ENCODE measurements around the gene RXRA.

The RXRA gene

DNA sequence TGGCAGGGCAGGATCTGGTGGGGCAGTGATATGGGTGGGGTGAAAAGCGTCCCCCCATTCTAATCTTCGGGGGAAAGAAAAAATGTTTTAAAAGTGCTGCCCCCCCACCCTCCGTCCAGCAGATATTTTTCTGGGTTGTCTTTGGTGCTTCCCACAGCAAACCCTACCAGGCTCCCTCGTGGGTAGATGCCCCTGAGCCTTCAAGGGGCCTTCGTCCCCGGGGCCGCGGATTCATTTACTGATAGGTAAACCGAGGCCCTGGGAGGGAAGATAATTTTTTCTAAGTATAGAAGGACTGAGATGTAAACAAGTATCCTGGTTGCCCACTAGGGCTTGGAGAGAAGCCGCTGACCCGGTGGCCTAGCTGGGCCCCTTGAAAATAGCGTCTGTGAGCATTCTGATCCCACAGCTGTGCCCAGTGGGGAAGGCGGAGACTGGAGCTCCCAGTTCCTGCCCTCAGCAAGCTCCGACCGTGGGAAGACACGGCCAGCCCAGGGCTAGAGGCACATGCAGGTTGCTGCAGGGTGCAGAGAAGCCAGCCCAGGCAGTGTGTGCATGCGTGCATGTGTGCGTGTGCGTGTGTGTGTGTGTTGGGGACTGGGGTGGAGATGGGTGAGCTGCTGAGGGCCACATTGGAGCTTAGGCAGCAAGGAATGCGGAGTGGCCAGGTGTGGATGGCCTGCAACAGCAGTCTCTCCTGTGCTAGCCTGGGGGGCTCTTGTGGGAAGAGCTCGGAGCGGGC, 6.0 kb upstream of the RXRA start:
- Histone ChIP-seq H3K4me1 (ENCODE audit: control insufficient read depth, insufficient read depth, low read length) (no peaks in the 10 kb centered on the region), H3K36me3 (ENCODE audit: control insufficient read depth in 2 of 2, insufficient read depth in 1 of 2, low read length in 2 of 2) (no peaks in the 10 kb centered on the region), H3K4me3 (ENCODE audit: low read depth, low read length) (no peak overlapping the region), H3K9me3 (ENCODE audit: control insufficient read depth, insufficient read depth, low read depth, low read length) (no peaks in the 10 kb centered on the region), H3K27ac (ENCODE audit: extremely low read depth, low read depth, low read length) (no peak overlapping the region)
- TF ChIP-seq, protein P1, sequence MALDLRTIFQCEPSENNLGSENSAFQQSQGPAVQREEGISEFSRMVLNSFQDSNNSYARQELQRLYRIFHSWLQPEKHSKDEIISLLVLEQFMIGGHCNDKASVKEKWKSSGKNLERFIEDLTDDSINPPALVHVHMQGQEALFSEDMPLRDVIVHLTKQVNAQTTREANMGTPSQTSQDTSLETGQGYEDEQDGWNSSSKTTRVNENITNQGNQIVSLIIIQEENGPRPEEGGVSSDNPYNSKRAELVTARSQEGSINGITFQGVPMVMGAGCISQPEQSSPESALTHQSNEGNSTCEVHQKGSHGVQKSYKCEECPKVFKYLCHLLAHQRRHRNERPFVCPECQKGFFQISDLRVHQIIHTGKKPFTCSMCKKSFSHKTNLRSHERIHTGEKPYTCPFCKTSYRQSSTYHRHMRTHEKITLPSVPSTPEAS (tag by site-specific recombination; IDR thresholded peaks at IDR 0.05), result 0 out of 2 replicates have a peak, but pooled peaks have one; percentile 37
- no peak for TF ChIP-seq GLIS1 (tag by site-specific recombination; IDR thresholded peaks at IDR 0.05)
- TF ChIP-seq, protein P2, sequence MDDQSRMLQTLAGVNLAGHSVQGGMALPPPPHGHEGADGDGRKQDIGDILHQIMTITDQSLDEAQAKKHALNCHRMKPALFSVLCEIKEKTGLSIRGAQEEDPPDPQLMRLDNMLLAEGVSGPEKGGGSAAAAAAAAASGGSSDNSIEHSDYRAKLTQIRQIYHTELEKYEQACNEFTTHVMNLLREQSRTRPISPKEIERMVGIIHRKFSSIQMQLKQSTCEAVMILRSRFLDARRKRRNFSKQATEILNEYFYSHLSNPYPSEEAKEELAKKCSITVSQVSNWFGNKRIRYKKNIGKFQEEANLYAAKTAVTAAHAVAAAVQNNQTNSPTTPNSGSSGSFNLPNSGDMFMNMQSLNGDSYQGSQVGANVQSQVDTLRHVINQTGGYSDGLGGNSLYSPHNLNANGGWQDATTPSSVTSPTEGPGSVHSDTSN (CRISPR knock-in tag; IDR thresholded peaks at IDR 0.05), result 0 out of 2 replicates have a peak, but pooled peaks have one; percentile 53
- TF ChIP-seq ZIC2 (tag by site-specific recombination; IDR thresholded peaks at IDR 0.05), result peak; percentile 13; the same call in 1 of the 2 replicates
- ChIA-PET POLR2A (no interaction called here), CTCF (interaction anchor here (0.7 kb wide), 1 partner anchor 122 kb away, joined by 5 read pairs; no protein-coding TSS in a partner anchor)

DNA sequence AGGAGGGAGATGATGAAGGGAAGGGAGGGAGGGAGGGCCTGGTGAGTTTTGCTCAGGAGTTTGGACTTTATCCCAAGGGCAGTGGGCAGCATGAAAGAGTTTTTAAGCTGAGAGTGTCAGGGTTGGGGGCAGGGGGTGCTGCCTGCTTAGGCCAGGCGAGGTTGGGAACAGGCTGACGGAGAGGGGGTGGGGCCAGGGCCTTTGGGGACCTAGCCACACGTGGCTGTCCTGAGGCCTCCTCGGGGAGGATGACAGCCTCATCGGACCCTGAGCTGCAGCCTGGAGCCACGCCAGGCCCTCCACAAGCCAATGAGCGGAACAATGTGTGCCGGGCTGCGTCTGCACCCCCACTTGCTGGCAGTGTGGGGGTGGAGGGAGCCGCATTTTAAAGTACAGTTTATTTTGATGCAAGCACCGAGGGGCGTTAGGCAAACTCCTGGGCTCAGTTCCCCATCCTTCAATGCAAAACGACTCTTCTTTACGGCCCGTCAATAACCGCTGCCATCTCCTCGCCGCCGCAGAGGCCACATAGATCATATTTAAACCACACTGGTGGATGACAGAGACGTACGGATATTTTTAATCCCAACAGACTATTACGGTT, 5.3 kb upstream of the RXRA start:
- no peak overlapping the region for H3K4me3 ChIP-seq (ENCODE audit: low read depth, low read length)
- no peak for TF ChIP-seq REPIN1 (tag by site-specific recombination; IDR thresholded peaks at IDR 0.05; ENCODE audit: low read depth)
- TF ChIP-seq ZNF335 (tag by site-specific recombination; conservative IDR thresholded peaks at IDR 0.05), result peak; percentile 69
- no peak for TF ChIP-seq ZNF416 (tag by site-specific recombination; IDR thresholded peaks at IDR 0.05)
- 0 out of 2 replicates have a peak, but pooled peaks have one; percentile 17 for TF ChIP-seq ZBTB8A (tag by site-specific recombination; IDR thresholded peaks at IDR 0.05)
- TF ChIP-seq, protein P2 (CRISPR knock-in tag; IDR thresholded peaks at IDR 0.05), result 0 out of 2 replicates have a peak, but pooled peaks have one; percentile 10
- TF ChIP-seq ZFHX2 (tag by site-specific recombination; conservative IDR thresholded peaks at IDR 0.05), result peak; percentile 13; the same call in 1 of the 2 replicates
- no peak for TF ChIP-seq HOXA7 (CRISPR knock-in tag; IDR thresholded peaks at IDR 0.05; ENCODE audit: borderline replicate concordance)
- TF ChIP-seq, protein P3, sequence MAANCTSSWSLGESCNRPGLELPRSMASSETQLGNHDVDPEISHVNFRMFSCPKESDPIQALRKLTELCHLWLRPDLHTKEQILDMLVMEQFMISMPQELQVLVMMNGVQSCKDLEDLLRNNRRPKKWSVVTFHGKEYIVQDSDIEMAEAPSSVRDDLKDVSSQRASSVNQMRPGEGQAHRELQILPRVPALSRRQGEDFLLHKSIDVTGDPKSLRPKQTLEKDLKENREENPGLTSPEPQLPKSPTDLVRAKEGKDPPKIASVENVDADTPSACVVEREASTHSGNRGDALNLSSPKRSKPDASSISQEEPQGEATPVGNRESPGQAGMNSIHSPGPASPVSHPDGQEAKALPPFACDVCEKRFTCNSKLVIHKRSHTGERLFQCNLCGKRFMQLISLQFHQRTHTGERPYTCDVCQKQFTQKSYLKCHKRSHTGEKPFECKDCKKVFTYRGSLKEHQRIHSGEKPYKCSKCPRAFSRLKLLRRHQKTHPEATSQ (tag by site-specific recombination; IDR thresholded peaks at IDR 0.05), result no peak
- TF ChIP-seq GLIS1 (tag by site-specific recombination; IDR thresholded peaks at IDR 0.05), result peak; percentile 91
- no peaks in the 10 kb centered on the region for H3K4me1 ChIP-seq (ENCODE audit: control insufficient read depth, insufficient read depth, low read length)
- POLR2A ChIA-PET, result no interaction called here
- no peaks in the 10 kb centered on the region for H3K36me3 ChIP-seq (ENCODE audit: control insufficient read depth in 2 of 2, insufficient read depth in 1 of 2, low read length in 2 of 2)
- H3K9me3 ChIP-seq (ENCODE audit: control insufficient read depth, insufficient read depth, low read depth, low read length), result no peaks in the 10 kb centered on the region
- no peak overlapping the region for H3K27ac ChIP-seq (ENCODE audit: extremely low read depth, low read depth, low read length)
- CTCF ChIA-PET, result no interaction called here

DNA sequence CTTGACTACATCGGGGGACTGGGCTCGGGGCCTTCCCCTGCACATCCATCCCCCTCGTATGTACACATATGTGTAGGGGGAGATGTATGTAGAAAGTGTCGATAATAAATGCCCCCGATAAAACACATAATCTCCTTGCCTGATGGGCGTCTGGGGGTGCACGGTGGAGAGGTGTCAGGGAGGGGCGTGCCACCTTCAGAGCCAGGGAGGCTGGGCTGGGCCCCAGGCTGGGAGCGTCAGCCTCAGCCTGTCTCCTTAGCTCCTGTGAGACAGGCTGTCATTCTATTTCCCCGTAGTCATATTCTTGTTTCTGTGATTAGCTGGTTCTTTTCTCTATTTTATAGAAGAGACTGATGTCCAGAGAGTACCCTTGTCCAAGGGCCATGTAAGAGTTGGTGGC, 4.7 kb upstream of the RXRA start:
- H3K4me1 ChIP-seq (ENCODE audit: control insufficient read depth, insufficient read depth, low read length), result no peaks in the 10 kb centered on the region
- no peak overlapping the region for H3K4me3 ChIP-seq (ENCODE audit: low read depth, low read length)
- H3K9me3 ChIP-seq (ENCODE audit: control insufficient read depth, insufficient read depth, low read depth, low read length), result no peaks in the 10 kb centered on the region
- H3K27ac ChIP-seq (ENCODE audit: extremely low read depth, low read depth, low read length), result no peak overlapping the region
- CTCF ChIA-PET, result no interaction called here
- no peaks in the 10 kb centered on the region for H3K36me3 ChIP-seq (ENCODE audit: control insufficient read depth in 2 of 2, insufficient read depth in 1 of 2, low read length in 2 of 2)
- POLR2A ChIA-PET, result no interaction called here
- TF ChIP-seq ZNF175 (tag by site-specific recombination; IDR thresholded peaks at IDR 0.05), result no peak
- no peak for TF ChIP-seq ZNF426 (tag by site-specific recombination; IDR thresholded peaks at IDR 0.05)

All from HEK293 (cell line).